Right lobe of liver (tissue), 6 donors: ENCODE data around the gene NOD1. TPM values are rescaled to one million over a fixed set of nuclear protein-coding genes. Genes with fewer than 3 reads are reported as not detected.
A peak's percentile ranks its signal among the peaks of the same experiment; 100 is the strongest.

ENCODE experiments used
- ATAC-seq, 4 donors: fragments of 200-7000 bp; cut with Tn5 transposase; one replicate each; pipeline ENCODE4 v1.9.1; 2020; ENCODE audit warnings: mild to moderate bottlenecking in 4 of 4, moderate library complexity in 4 of 4
- DNase-seq, 3 donors: peaks; one replicate each; pipeline ENCODE4 v3.0.0-alpha.2; 2020
- H3K27ac ChIP-seq, 3 donors: fragments of 200-600 bp; one replicate each; pipeline ENCODE4 v1.8.0; 2022
- H3K27me3 ChIP-seq, 2 donors: fragments of 200-600 bp; one replicate each; pipeline ENCODE4 v1.8.0; 2022
- H3K36me3 ChIP-seq, 4 donors: fragments of 200-600 bp; sonication (generic) in 1 of 4; one replicate each; pipeline versions ENCODE4 v1.5.1 to v1.8.0; 2017 to 2022; ENCODE audit warnings: control low read depth in 1 of 4
- H3K4me1 ChIP-seq, 4 donors: fragments of 200-600 bp; sonication (generic) in 1 of 4; one replicate each; pipeline versions ENCODE4 v1.5.1 to v1.8.0; 2017 to 2022; ENCODE audit warnings: control low read depth in 1 of 4
- H3K4me3 ChIP-seq, 3 donors: fragments of 200-600 bp; one replicate each; pipeline ENCODE4 v1.8.0; 2022
- H3K9me3 ChIP-seq, 4 donors: fragments of 200-600 bp; sonication (generic) in 1 of 4; one replicate each; pipeline versions ENCODE4 v1.5.1 to v1.8.0; 2017 to 2022; ENCODE audit warnings: control low read depth in 1 of 4
- CTCF ChIP-seq, 4 donors: fragments of 200-600 bp in 3 of 4; fragments of 450-650 bp in 1 of 4; IDR thresholded peaks; one replicate each; pipeline versions ENCODE4 v1.5.1 to v1.8.0; 2016 to 2022; ENCODE audit warnings: antibody characterized with exemption in 4 of 4, mild to moderate bottlenecking in 2 of 4
- POLR2A ChIP-seq: fragments of 450-650 bp; IDR thresholded peaks from one replicate; pipeline ENCODE4 v1.6.1; 2017; ENCODE audit warnings: antibody characterized with exemption, mild to moderate bottlenecking
- WGBS: methylation state at CpG from one replicate; pipeline ENCODE4 v1.1.6; 2018; ENCODE audit warnings: low coverage, low lambda C conversion rate; ENCODE audit not compliant: insufficient coverage; ENCODE audit errors: missing lambda C conversion rate; 5-methylcytosine and 5-hydroxymethylcytosine counted together
- intact Hi-C, 2 donors: fragments of 100-400 bp; cut with DNase I; formaldehyde crosslinking; loops; one replicate each; pipeline versions ENCODE4 v1.11.2 to v1.14.1; 2022
- total RNA-seq, 6 experiments: library from RNA; depleted of rRNA in 2 of 6; stranded (reverse); fragments of >200 nt in 2 of 6; fragmentation: NEBNext Ultra II Directional in 3 of 6; extraction: Animal tissue kit (Norgen Biotek cat#: 25700) in 3 of 6; gene quantifications; one replicate each; pipeline versions ENCODE4 v1.1.0 to v1.2.4, GENCODE V29; 2016 to 2023
- donor health status: DM: no; HTN: yes; CAD: no.
- donor health status: DM: no; HTN: no; CAD: no.
- donor health status: DM: no; HTN: no; CAD: no.
- donor health status: DM: no; HTN: yes; CAD: no.
- donor health status: DM: no; HTN: yes; CAD: no.

NOD1 gene
- total RNA-seq, 6 experiments from 2014 or later, result 1.7 to 5.3 (median 2.7) TPM

DNA sequence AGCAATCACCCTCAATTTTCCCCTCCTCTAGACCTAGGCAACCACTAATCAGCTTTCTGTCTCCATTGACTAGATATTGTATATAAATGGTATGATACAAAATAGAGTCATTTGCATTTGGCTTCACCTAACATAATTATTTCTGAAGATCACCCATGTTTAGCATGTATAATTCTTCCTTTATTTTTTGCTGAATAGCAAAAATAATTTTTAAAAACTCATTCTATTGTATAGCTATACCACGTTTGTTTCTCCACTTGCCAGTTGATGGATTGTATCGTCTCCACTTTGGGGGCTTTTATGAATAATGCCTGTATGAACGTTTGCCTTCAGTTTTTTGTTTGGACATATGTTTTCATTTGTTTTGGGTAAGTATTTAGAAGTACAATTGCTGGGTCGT, 98.8 kb downstream of the NOD1 start:
- ATAC-seq (no peak), DNase-seq (no peak)
- WGBS, result 80% methylated on average over 3 of the region's 4 CpGs
- H3K27ac ChIP-seq, result no peak overlapping the region
- H3K4me3 ChIP-seq, result no peak overlapping the region
- no peaks in the 10 kb centered on the region for H3K36me3 ChIP-seq
- no peak for TF ChIP-seq CTCF (IDR thresholded peaks at IDR 0.05)
- no peak for TF ChIP-seq POLR2A
- H3K9me3 ChIP-seq, result no peaks in the 10 kb centered on the region
- peaks cover 0 to 17% (median 3%) of the 10 kb centered on the region in 4 donors for H3K4me1 ChIP-seq
- intact Hi-C loops, result no loop called here
- no peaks in the 10 kb centered on the region for H3K27me3 ChIP-seq

- Histone ChIP-seq H3K27me3 (no peaks in the 10 kb centered on the region), H3K4me3 (no peak overlapping the region), H3K27ac (peak overlapping the region in 2 of 3 donors; percentile 9 to 24), H3K9me3 (no peaks in the 10 kb centered on the region), H3K36me3 (no peaks in the 10 kb centered on the region), H3K4me1 (peaks cover 0 to 17% (median 3%) of the 10 kb centered on the region in 4 donors)
- no peak for DNase-seq
- ATAC-seq, result peak; percentile 20 to 54 (median 42)
- WGBS, result 38% methylated on average over 4 of the region's 4 CpGs
- TF ChIP-seq POLR2A (no peak), CTCF (IDR thresholded peaks at IDR 0.05) (no peak)
- intact Hi-C loops, result no loop called here
Observed at GRCh38 chr7:30379131-30379530, 99.5 kb downstream of the NOD1 start.

DNA sequence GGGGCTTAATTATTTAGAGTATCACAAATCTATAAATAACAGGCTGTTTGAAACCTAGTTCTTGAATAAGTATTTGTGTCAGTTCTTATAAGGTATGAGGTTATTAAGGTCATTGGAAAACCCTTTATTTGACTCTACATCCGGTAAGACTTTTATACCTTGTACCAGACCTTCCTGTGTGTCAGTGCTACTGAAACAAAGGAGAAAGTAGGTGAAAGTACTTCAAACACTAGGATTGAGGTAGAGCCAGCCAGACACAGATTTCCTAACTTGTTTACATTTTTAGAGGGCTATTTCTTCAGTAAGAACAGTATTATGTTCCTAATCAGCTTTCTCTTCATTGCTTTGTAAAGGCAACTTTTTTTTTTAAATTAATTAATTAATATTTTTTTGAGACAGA, 100.3 kb downstream of the NOD1 start:
- TF ChIP-seq POLR2A (no peak), CTCF (IDR thresholded peaks at IDR 0.05) (no peak)
- Histone ChIP-seq H3K27me3 (no peaks in the 10 kb centered on the region), H3K4me1 (peaks cover 0 to 17% (median 3%) of the 10 kb centered on the region in 4 donors), H3K9me3 (no peaks in the 10 kb centered on the region), H3K36me3 (no peaks in the 10 kb centered on the region), H3K27ac (peak overlapping the region in 2 of 3 donors; percentile 24 to 35), H3K4me3 (no peak overlapping the region)
- no peak for DNase-seq
- peak; percentile 90 to 93 (median 92) for ATAC-seq
- 28% methylated on average over 1 of the region's 1 CpG for whole genome bisulfite sequencing
- intact Hi-C loops, result no loop called here

Other genes with a start within 250 kb of the NOD1 start
- gene ZNRF2, start 194.2 kb downstream of the NOD1 start, total RNA-seq, result 10 to 100 TPM; 17.1 to 24.0 (median 18.7) TPM
- gene GGCT, start 26.0 kb upstream of the NOD1 start, total RNA-seq, result 10 to 100 TPM; 13.2 to 23.8 (median 16.8) TPM
- gene GARS1, start 116.1 kb upstream of the NOD1 start, total RNA-seq, result 100 to 1,000 TPM in 2 of 6 experiments, 10 to 100 TPM in 4; 31.4 to 155 (median 44.7) TPM
- gene CRHR2, start 203.7 kb upstream of the NOD1 start, total RNA-seq, result not detected